Measurements from ENCODE around the gene MAFF.

Gene MAFF

GRCh38 chr22:38220653-38221386 lies 19.0 kb downstream of the MAFF start:
- TF ChIP-seq CTCF (IDR thresholded peaks at IDR 0.05; ENCODE audit: insufficient read depth, low read length) (no peak), POLR2AphosphoS5 (IDR thresholded peaks at IDR 0.05; ENCODE audit: low read depth) (no peak), SPI1 (IDR thresholded peaks at IDR 0.05; ENCODE audit: borderline replicate concordance, low read depth) (no peak), GABPA (IDR thresholded peaks at IDR 0.05; ENCODE audit: low read depth) (no peak)
- TF ChIP-seq, protein P1, sequence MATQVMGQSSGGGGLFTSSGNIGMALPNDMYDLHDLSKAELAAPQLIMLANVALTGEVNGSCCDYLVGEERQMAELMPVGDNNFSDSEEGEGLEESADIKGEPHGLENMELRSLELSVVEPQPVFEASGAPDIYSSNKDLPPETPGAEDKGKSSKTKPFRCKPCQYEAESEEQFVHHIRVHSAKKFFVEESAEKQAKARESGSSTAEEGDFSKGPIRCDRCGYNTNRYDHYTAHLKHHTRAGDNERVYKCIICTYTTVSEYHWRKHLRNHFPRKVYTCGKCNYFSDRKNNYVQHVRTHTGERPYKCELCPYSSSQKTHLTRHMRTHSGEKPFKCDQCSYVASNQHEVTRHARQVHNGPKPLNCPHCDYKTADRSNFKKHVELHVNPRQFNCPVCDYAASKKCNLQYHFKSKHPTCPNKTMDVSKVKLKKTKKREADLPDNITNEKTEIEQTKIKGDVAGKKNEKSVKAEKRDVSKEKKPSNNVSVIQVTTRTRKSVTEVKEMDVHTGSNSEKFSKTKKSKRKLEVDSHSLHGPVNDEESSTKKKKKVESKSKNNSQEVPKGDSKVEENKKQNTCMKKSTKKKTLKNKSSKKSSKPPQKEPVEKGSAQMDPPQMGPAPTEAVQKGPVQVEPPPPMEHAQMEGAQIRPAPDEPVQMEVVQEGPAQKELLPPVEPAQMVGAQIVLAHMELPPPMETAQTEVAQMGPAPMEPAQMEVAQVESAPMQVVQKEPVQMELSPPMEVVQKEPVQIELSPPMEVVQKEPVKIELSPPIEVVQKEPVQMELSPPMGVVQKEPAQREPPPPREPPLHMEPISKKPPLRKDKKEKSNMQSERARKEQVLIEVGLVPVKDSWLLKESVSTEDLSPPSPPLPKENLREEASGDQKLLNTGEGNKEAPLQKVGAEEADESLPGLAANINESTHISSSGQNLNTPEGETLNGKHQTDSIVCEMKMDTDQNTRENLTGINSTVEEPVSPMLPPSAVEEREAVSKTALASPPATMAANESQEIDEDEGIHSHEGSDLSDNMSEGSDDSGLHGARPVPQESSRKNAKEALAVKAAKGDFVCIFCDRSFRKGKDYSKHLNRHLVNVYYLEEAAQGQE (IDR thresholded peaks at IDR 0.05; ENCODE audit: insufficient replicate concordance, low read depth): no peak
- DNase-seq (ENCODE audit: low read depth in 1 of 2, low spot score in 1 of 2): no peak
- no peak overlapping the region for H3K27ac ChIP-seq (replicated peaks)

GRCh38 chr22:38221407-38221806 lies 19.6 kb downstream of the MAFF start:
- DNase-seq (ENCODE audit: low read depth in 1 of 2, low spot score in 1 of 2): no peak
- Histone ChIP-seq H3K4me3 (replicated peaks; ENCODE audit: insufficient read depth, low read length) (no peak overlapping the region), H3K27ac (replicated peaks) (no peak overlapping the region), H3K27me3 (ENCODE audit: insufficient read depth, poor library complexity, severe bottlenecking) (no peaks in the 10 kb centered on the region)
- no peak for TF ChIP-seq CTCF (IDR thresholded peaks at IDR 0.05; ENCODE audit: insufficient read depth, low read length)
- TF ChIP-seq POLR2AphosphoS5 (IDR thresholded peaks at IDR 0.05; ENCODE audit: low read depth): no peak
- TF ChIP-seq SPI1 (IDR thresholded peaks at IDR 0.05; ENCODE audit: borderline replicate concordance, low read depth): no peak
- no peak for TF ChIP-seq GABPA (IDR thresholded peaks at IDR 0.05; ENCODE audit: low read depth)
- TF ChIP-seq, protein P1 (IDR thresholded peaks at IDR 0.05; ENCODE audit: insufficient replicate concordance, low read depth): no peak

More at GRCh38 chr22:38220653-38221386, 19.0 kb downstream of the MAFF start:
- Histone ChIP-seq H3K27me3 (ENCODE audit: insufficient read depth, poor library complexity, severe bottlenecking) (no peaks in the 10 kb centered on the region), H3K4me3 (replicated peaks; ENCODE audit: insufficient read depth, low read length) (no peak overlapping the region)

- Histone ChIP-seq H3K27me3 (ENCODE audit: insufficient read depth, poor library complexity, severe bottlenecking) (no peaks in the 10 kb centered on the region), H3K4me3 (replicated peaks; ENCODE audit: insufficient read depth, low read length) (no peak overlapping the region), H3K27ac (replicated peaks) (no peak overlapping the region)
- no peak for DNase-seq (ENCODE audit: low read depth in 1 of 2, low spot score in 1 of 2)
- no peak for TF ChIP-seq SPI1 (IDR thresholded peaks at IDR 0.05; ENCODE audit: borderline replicate concordance, low read depth)
These were observed 20.4 kb downstream of the MAFF start for GRCh38 chr22:38221908-38222796.

DNA sequence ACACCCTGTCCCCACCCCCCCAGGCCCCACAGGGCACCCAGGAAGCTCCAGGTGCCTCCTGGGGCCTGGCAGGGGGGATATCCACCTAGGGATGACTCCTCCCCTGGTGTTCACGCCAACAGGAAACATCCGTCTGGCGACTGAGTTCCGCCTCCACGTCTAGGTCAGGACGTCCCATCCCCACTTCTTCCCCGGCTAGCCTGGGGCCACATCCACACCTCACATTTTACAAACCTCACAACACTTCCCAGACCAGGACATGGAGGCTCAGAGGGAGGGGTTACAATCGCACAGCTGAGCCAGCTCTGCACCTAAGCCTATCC lies 21.0 kb downstream of the MAFF start:
- Histone ChIP-seq H3K27ac (replicated peaks) (no peak overlapping the region), H3K4me3 (replicated peaks; ENCODE audit: insufficient read depth, low read length) (no peak overlapping the region), H3K27me3 (ENCODE audit: insufficient read depth, poor library complexity, severe bottlenecking) (no peaks in the 10 kb centered on the region)
- DNase-seq (ENCODE audit: low read depth in 1 of 2, low spot score in 1 of 2): no peak
- TF ChIP-seq POLR2AphosphoS5 (IDR thresholded peaks at IDR 0.05; ENCODE audit: low read depth): no peak
